Esophagus squamous epithelium (tissue), 4 donors: ENCODE measurements around the gene LIN9.

ENCODE experiments used
- CTCF ChIP-seq, 6 experiments: fragments of 450-650 bp in 4 of 6; fragments of 200-600 bp in 2 of 6; sonication (generic) in 2 of 6; IDR thresholded peaks; one replicate each; pipeline ENCODE4 v1.5.1; 2016 to 2019; ENCODE audit warnings: antibody characterized with exemption in 6 of 6, mild to moderate bottlenecking in 4 of 6, moderate library complexity in 4 of 6
- POLR2A ChIP-seq, 4 donors: fragments of 450-650 bp; IDR thresholded peaks; one replicate each; pipeline ENCODE4 v1.6.1; 2017; ENCODE audit warnings: antibody characterized with exemption in 4 of 4, mild to moderate bottlenecking in 4 of 4, moderate library complexity in 3 of 4

GRCh38 chr1:226250511-226250910 is 58.5 kb downstream of the LIN9 start:
- no peak for TF ChIP-seq CTCF (IDR thresholded peaks at IDR 0.05)
- TF ChIP-seq POLR2A (IDR thresholded peaks at IDR 0.05) = no peak
